ENCODE data around the gene AVP.
A peak's percentile ranks its signal among the peaks of the same experiment; 100 is the strongest.

AVP gene

DNA sequence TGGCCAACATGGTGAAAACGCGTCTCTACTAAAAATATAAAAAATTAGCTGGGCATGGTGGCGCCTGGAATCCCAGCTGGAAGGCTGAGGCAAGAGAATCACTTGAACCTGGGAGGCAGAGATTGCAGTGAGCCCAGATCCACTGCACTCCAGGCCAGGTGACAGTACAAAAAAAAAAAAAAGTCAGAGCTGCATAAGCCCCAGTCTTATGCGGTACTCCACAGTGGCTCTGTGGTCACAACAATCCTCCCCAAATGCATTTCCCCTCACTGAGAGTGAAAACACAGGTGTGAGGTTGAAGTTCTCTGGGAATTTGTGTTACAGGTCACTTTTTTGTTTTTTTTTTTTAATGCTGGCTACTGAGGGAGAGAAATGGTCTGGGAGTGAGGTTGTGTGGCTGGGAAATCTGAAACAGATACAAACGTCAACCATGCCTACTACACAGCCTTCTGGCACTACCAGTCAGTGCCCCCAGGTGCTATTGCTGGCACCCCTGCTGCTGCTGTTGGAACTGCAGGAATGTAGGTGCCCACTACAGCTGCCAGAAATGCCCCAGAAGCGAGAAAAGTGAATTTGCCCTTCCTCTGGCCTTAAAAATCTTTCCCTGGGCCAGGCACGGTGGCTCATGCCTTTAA is 33.0 kb downstream of the AVP start:
- peaks cover 3% of the 10 kb centered on the region for H3K4me1 ChIP-seq (ENCODE audit: control insufficient read depth, insufficient read depth, low read length, poor library complexity, severe bottlenecking)
- DNase-seq = no peak
- no peaks in the 10 kb centered on the region for H3K27me3 ChIP-seq (replicated peaks; ENCODE audit: control insufficient read depth, insufficient read depth, low read length, poor library complexity, severe bottlenecking)
- H3K27ac ChIP-seq (ENCODE audit: insufficient read depth, low read length, poor library complexity, severe bottlenecking) = no peak overlapping the region
- H3K4me3 ChIP-seq (ENCODE audit: insufficient read depth, low read depth, low read length, poor library complexity, severe bottlenecking) = no peak overlapping the region
- no peaks in the 10 kb centered on the region for H3K9me3 ChIP-seq (ENCODE audit: control insufficient read depth, low read length)
- peaks cover 19% of the 10 kb centered on the region for H3K36me3 ChIP-seq (ENCODE audit: control insufficient read depth, insufficient read depth, low read length)

DNA sequence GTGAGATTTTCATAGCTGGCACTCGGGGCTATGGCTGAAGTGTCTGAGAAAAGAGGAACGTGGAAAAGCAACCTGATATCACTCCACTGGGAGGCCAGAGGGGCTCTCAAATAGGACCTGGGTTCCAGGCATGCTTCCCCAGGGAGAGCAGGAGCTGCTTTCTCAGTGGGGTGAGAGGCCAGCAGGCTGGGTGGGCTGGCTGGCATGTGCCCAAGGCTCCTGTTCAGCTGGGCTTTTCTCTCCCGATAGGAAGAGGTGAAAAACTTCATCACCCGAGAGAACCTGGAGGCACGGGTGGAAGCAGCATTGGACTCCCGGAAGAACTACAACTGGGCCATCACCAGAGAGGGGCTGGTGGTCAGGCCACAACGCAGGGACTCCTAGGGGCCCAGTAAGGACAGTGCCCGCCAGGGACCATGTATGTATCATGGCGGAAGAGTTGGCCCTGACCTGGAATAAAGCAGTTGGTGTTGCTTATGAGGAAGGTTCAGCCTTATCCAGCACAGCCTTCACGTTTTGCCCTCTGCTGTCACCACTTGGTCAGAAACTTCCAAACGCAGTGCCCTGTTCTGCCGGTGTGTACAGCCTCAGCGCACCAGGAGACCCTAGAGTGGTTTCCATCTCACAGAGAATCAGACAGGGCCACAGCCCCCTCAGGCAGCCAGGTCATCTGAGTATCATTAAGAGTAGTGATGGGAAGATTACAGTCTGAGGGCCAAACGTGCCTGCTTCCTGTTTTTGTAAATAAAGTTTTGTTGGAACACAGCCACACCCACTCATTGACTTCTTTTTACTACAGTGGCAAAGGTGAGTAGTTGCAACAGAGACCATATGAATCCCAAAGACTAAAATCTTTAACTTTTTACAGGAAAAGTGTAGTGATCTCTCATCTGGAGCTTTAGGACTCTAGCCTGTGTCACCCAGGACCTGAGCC is 36.8 kb downstream of the AVP start:
- Histone ChIP-seq H3K36me3 (ENCODE audit: control insufficient read depth, insufficient read depth, low read length) (peaks cover 19% of the 10 kb centered on the region), H3K27ac (ENCODE audit: insufficient read depth, low read length, poor library complexity, severe bottlenecking) (no peak overlapping the region), H3K4me1 (ENCODE audit: control insufficient read depth, insufficient read depth, low read length, poor library complexity, severe bottlenecking) (peaks cover 3% of the 10 kb centered on the region), H3K4me3 (ENCODE audit: insufficient read depth, low read depth, low read length, poor library complexity, severe bottlenecking) (no peak overlapping the region), H3K9me3 (ENCODE audit: control insufficient read depth, low read length) (no peaks in the 10 kb centered on the region), H3K27me3 (replicated peaks; ENCODE audit: control insufficient read depth, insufficient read depth, low read length, poor library complexity, severe bottlenecking) (no peaks in the 10 kb centered on the region)
- DNase-seq = no peak

DNA sequence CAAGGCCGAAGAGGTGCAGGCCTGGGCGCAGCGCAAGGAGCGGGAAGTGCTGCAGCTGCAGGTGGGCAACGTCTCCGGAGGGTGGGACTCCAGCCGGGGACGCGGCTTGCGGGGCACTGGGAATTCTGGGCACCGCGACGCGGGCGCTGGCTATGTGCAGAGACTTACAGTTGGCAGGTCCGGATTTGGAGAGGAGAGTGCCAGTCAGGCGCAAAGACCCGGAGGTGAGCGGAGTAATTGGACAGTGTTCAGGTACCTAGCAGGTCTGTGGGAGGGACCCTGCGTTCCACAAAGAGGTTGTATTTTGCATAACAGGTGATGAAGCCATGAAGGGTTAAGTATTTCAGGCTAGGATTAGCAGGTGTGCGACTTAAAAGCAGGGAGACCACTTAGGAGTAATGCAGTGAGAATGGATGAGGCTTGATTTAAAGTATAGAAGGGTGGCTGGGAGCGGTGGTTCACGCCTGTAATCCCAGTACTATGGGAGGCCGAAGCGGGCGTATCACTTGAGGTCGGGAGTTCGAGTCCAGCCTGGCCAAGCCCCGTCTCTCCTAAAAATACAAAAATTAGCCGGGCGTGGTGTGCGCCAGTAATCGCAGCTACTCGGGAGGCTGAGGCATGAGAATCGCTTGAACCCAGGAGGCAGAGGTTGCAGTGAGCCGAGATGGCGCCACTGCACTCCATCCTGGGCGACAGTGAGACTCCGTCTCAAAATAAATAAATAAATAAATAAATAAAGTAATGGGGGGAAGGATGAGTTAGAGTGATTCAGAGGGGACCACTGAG is 37.7 kb downstream of the AVP start:
- Histone ChIP-seq H3K27ac (ENCODE audit: insufficient read depth, low read length, poor library complexity, severe bottlenecking) (peak overlapping the region; percentile 76), H3K36me3 (ENCODE audit: control insufficient read depth, insufficient read depth, low read length) (peaks cover 19% of the 10 kb centered on the region), H3K27me3 (replicated peaks; ENCODE audit: control insufficient read depth, insufficient read depth, low read length, poor library complexity, severe bottlenecking) (no peaks in the 10 kb centered on the region), H3K4me3 (ENCODE audit: insufficient read depth, low read depth, low read length, poor library complexity, severe bottlenecking) (peak overlapping the region; percentile 85), H3K4me1 (ENCODE audit: control insufficient read depth, insufficient read depth, low read length, poor library complexity, severe bottlenecking) (peaks cover 3% of the 10 kb centered on the region), H3K9me3 (ENCODE audit: control insufficient read depth, low read length) (no peaks in the 10 kb centered on the region)
- no peak for DNase-seq

GRCh38 chr20:3045816-3046676 is 38.5 kb downstream of the AVP start, which contains the start of gene MRPS26:
Gene MRPS26 (plus strand): TSS chr20:3046052. CDS start chr20:3046069, 17 bp downstream.
- Histone ChIP-seq H3K36me3 (ENCODE audit: control insufficient read depth, insufficient read depth, low read length) (peaks cover 19% of the 10 kb centered on the region), H3K27ac (ENCODE audit: insufficient read depth, low read length, poor library complexity, severe bottlenecking) (peak within 1 kb of the TSS; percentile 76), H3K4me3 (ENCODE audit: insufficient read depth, low read depth, low read length, poor library complexity, severe bottlenecking) (peak within 1 kb of the TSS; percentile 85), H3K27me3 (replicated peaks; ENCODE audit: control insufficient read depth, insufficient read depth, low read length, poor library complexity, severe bottlenecking) (no peaks in the 10 kb centered on the region), H3K9me3 (ENCODE audit: control insufficient read depth, low read length) (no peaks in the 10 kb centered on the region), H3K4me1 (ENCODE audit: control insufficient read depth, insufficient read depth, low read length, poor library complexity, severe bottlenecking) (peaks cover 3% of the 10 kb centered on the region)
- DNase-seq = peak; percentile 41 to 62 (median 59)

GRCh38 chr20:3045042-3045815 is 39.3 kb downstream of the AVP start:
- Histone ChIP-seq H3K4me1 (ENCODE audit: control insufficient read depth, insufficient read depth, low read length, poor library complexity, severe bottlenecking) (peaks cover 3% of the 10 kb centered on the region), H3K27ac (ENCODE audit: insufficient read depth, low read length, poor library complexity, severe bottlenecking) (peak overlapping the region; percentile 76), H3K36me3 (ENCODE audit: control insufficient read depth, insufficient read depth, low read length) (peaks cover 17% of the 10 kb centered on the region), H3K4me3 (ENCODE audit: insufficient read depth, low read depth, low read length, poor library complexity, severe bottlenecking) (peak overlapping the region; percentile 85), H3K27me3 (replicated peaks; ENCODE audit: control insufficient read depth, insufficient read depth, low read length, poor library complexity, severe bottlenecking) (no peaks in the 10 kb centered on the region), H3K9me3 (ENCODE audit: control insufficient read depth, low read length) (no peaks in the 10 kb centered on the region)
- peak in 2 of 3 donors; percentile 21 to 32 for DNase-seq

DNA sequence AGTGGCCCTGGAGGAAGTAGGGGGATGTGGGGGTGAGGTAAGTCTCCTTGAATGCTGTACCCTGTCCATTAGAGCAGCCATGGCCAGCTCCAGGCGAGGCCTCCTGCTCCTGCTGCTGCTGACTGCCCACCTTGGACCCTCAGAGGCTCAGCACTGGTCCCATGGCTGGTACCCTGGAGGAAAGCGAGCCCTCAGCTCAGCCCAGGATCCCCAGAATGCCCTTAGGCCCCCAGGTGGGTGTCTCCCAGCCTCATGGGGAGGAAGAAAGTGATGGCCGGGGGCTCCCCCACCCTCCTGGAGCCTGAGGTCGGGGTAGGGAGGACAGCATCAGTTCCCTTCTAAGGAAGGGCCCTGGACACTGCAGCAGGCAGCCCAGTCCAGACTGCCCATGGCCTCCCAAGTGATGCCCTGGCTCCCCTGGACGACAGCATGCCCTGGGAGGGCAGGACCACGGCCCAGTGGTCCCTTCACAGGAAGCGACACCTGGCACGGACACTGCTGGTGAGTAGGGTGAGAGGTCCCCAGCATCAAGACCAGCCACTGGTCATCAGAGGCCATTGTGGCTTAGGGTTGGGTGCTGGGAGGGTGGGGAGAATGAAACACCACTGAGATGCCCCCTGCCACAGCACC is 40.1 kb downstream of the AVP start:
- Histone ChIP-seq H3K36me3 (ENCODE audit: control insufficient read depth, insufficient read depth, low read length) (peaks cover 15% of the 10 kb centered on the region), H3K4me1 (ENCODE audit: control insufficient read depth, insufficient read depth, low read length, poor library complexity, severe bottlenecking) (peaks cover 3% of the 10 kb centered on the region), H3K27ac (ENCODE audit: insufficient read depth, low read length, poor library complexity, severe bottlenecking) (no peak overlapping the region), H3K4me3 (ENCODE audit: insufficient read depth, low read depth, low read length, poor library complexity, severe bottlenecking) (no peak overlapping the region), H3K27me3 (replicated peaks; ENCODE audit: control insufficient read depth, insufficient read depth, low read length, poor library complexity, severe bottlenecking) (no peaks in the 10 kb centered on the region), H3K9me3 (ENCODE audit: control insufficient read depth, low read length) (no peaks in the 10 kb centered on the region)
- DNase-seq = no peak

DNA sequence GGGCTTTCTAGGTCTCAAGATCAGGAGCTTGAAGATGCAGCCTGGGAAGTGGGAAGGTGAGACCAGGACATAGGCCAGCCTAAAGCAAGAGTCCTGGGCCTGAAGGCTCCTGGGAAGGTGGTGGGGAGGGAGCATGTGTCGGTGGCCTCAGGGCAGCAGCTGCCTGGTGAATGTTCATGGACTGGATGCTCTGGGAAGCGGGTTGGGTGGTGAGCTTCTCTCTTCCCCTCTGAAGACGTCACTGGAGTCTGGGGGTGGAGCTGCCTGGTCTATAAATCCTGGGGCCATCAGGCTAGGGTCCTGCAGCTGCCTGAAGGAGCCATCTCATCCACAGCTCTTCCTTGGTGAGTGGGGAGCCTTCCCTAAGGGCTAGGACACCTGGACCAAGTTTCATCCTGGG is 41.2 kb downstream of the AVP start, which contains the start of gene GNRH2:
Gene GNRH2 (plus strand): TSS at position 301 of the 400 bp plus-strand sequence. CDS start 793 bp downstream, outside the sequence.
- DNase-seq = no peak
- H3K4me1 ChIP-seq (ENCODE audit: control insufficient read depth, insufficient read depth, low read length, poor library complexity, severe bottlenecking) = peaks cover 3% of the 10 kb centered on the region
- no peaks in the 10 kb centered on the region for H3K27me3 ChIP-seq (replicated peaks; ENCODE audit: control insufficient read depth, insufficient read depth, low read length, poor library complexity, severe bottlenecking)
- H3K4me3 ChIP-seq (ENCODE audit: insufficient read depth, low read depth, low read length, poor library complexity, severe bottlenecking) = no peak within 1 kb of the TSS
- H3K9me3 ChIP-seq (ENCODE audit: control insufficient read depth, low read length) = no peaks in the 10 kb centered on the region
- H3K36me3 ChIP-seq (ENCODE audit: control insufficient read depth, insufficient read depth, low read length) = peaks cover 20% of the 10 kb centered on the region
- no peak within 1 kb of the TSS for H3K27ac ChIP-seq (ENCODE audit: insufficient read depth, low read length, poor library complexity, severe bottlenecking)

GRCh38 chr20:3042625-3043024 is 41.9 kb downstream of the AVP start:
- no peaks in the 10 kb centered on the region for H3K9me3 ChIP-seq (ENCODE audit: control insufficient read depth, low read length)
- no peak for DNase-seq
- H3K36me3 ChIP-seq (ENCODE audit: control insufficient read depth, insufficient read depth, low read length) = peaks cover 22% of the 10 kb centered on the region
- no peak overlapping the region for H3K4me3 ChIP-seq (ENCODE audit: insufficient read depth, low read depth, low read length, poor library complexity, severe bottlenecking)
- no peaks in the 10 kb centered on the region for H3K27me3 ChIP-seq (replicated peaks; ENCODE audit: control insufficient read depth, insufficient read depth, low read length, poor library complexity, severe bottlenecking)
- no peak overlapping the region for H3K27ac ChIP-seq (ENCODE audit: insufficient read depth, low read length, poor library complexity, severe bottlenecking)
- peaks cover 3% of the 10 kb centered on the region for H3K4me1 ChIP-seq (ENCODE audit: control insufficient read depth, insufficient read depth, low read length, poor library complexity, severe bottlenecking)

All from effector memory CD4-positive, alpha-beta T cell (primary cell).